OCI-LY3 (cell line): ENCODE measurements around the gene GSAP.

Experiments
- EZH2phosphoT487 ChIP-seq: fragments of 200-600 bp; shearing (Covaris generic); IDR thresholded peaks from 2 replicates; pipeline ENCODE4 v1.6.1; 2018; ENCODE audit warnings: antibody characterized with exemption, mixed run types, low read depth
- TF ChIP-seq, protein P1 (sequence below): fragments of 200-600, 300-600 bp; sonication (generic); IDR thresholded peaks from 2 replicates; pipeline ENCODE4 v1.5.1; 2014; ENCODE audit warnings: antibody characterized with exemption, low read length, low read depth

- TF ChIP-seq, protein P1, sequence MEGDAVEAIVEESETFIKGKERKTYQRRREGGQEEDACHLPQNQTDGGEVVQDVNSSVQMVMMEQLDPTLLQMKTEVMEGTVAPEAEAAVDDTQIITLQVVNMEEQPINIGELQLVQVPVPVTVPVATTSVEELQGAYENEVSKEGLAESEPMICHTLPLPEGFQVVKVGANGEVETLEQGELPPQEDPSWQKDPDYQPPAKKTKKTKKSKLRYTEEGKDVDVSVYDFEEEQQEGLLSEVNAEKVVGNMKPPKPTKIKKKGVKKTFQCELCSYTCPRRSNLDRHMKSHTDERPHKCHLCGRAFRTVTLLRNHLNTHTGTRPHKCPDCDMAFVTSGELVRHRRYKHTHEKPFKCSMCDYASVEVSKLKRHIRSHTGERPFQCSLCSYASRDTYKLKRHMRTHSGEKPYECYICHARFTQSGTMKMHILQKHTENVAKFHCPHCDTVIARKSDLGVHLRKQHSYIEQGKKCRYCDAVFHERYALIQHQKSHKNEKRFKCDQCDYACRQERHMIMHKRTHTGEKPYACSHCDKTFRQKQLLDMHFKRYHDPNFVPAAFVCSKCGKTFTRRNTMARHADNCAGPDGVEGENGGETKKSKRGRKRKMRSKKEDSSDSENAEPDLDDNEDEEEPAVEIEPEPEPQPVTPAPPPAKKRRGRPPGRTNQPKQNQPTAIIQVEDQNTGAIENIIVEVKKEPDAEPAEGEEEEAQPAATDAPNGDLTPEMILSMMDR, result no peak
- TF ChIP-seq EZH2phosphoT487, result no peak
Measured at GRCh38 chr7:77396894-77397547, 19.1 kb downstream of the GSAP start.
